Stimulated activated CD8-positive, alpha-beta memory T cell treated with anti-CD3 and anti-CD28 coated beads, Interleukin-12 subunit alpha, Interleukin-12 subunit beta, amount 100 ng/mL, for 24 hours (primary cell): ENCODE results near the gene HSPB8.

Experiments used
- DNase-seq: peaks from one replicate; pipeline ENCODE4 v3.0.0-alpha.2; 2020; ENCODE audit errors: extremely low read depth

HSPB8 gene, protein sequence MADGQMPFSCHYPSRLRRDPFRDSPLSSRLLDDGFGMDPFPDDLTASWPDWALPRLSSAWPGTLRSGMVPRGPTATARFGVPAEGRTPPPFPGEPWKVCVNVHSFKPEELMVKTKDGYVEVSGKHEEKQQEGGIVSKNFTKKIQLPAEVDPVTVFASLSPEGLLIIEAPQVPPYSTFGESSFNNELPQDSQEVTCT

DNA sequence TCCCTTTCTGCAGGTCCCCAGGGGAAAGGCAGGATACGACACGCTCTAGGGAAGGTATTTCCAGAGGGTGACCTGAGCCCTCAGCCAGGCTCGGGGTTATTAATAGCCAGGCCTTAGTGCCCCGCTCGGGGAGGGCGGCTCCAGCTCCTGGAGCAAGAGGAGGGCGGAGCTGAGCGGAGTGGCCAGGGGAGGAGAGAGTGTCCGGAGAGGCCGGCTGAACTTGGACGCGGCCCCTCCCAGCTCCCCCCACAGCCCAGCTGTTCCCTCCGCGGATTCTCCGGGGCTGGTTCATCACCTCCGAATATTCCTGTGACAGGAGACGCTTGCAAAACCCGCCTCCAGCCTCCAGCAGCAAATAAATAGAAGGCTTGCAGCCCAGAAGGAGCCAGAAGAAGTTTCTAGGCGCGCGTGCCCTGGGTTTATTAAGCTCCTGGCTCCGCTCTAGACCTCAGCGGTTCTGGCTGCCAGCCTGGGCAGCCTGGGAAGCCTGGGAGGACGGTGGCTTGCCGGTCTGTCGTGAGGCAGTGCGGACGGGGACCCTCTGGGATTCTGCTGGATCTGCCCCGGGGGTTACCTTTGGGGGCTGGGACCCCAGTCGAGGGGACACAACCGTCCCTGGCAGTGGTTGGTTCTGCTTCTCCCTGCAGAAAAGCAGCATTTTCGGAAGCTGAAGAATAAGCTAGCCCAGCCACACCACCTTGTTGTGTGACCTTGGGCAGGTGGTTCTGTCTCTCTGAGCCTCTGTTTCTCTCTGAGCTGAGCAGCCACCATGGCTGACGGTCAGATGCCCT, at the start of gene HSPB8:
Gene HSPB8 (plus strand): TSS at position 388 of the 791 bp plus-strand sequence. CDS start 382 bp downstream, at position 770.
- DNase-seq: no peak

DNA sequence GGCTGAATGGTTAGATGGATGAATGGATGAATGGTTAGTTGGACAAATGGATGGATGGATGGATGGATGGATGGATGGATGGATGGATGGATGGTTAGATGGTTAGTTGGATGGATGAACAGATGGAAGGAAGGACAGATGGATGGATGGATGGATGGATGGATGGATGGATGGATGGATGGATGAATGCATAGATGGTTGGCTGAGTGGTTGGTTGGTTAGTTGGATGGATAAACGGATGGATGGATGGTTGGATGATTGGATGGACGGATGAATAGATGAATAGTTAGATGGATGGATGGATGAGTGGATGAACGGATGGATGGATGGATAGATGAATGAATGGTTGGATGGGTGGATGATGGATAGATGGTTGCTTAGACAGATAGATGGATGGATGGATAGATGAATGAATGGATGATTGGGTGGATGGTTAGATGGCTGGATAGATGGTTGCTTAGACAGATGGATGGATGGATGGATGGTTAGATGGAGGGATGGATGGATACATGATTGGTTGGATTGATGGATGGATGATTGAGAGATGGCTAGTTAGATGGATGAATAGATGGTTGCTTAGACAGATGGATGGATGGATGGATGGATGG, 48.8 kb upstream of the HSPB8 start:
- DNase-seq: no peak

DNA sequence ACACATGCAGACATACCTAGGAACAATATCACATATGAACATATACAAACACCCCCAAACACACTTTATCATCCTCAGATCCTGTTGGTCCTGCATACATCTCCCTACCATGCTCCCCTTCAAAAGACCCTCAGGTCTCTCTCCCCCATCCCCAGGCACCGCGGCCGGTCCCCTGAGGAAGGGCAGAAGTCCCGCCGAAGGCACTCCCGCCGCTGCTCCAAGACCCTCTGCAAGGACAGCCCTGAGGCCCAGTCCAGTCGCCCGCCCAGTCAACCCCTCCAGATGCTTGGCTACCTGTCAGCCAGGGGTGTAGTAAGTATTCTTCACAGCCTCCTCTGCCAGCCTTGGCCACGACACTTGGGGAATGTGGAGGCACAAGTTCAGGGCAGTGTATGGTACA, 48.2 kb upstream of the HSPB8 start:
- DNase-seq: no peak

DNA sequence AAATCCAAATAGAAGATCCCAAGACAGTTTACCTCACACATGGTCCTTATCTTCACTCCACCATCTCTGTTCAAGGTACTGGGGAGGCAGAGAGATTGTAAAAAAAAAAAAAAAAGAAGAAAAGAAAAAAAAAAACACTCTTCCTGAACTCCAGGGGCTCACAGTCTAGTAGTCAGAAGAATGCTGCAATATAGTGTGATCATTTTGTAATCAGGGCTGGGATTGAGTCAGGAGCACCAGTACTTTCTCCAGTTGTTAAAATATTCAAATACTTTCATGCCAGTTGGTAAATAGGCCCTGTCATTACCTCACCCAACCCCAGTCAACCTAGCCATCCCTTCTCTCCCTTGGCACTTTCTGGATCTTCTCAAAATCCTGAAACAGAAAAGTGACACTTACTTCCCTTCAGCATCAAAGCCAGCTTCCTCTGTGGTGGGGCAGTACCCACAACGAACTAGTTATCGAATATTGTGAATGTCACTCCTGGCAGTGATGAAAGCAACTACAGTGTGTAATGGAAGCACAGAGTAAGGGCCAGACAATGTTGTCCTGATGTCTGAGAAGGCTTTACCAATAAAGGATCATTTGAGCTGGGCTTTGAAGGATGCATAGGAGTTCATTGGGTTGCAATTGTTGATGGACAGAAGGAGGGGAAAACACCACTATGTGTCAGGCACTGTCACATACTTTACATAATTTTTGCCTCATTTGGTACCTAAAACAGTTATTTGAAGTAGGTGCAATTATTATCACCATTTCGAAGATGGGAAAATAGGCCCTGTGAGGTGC, 44.3 kb upstream of the HSPB8 start:
- no peak for DNase-seq

DNA sequence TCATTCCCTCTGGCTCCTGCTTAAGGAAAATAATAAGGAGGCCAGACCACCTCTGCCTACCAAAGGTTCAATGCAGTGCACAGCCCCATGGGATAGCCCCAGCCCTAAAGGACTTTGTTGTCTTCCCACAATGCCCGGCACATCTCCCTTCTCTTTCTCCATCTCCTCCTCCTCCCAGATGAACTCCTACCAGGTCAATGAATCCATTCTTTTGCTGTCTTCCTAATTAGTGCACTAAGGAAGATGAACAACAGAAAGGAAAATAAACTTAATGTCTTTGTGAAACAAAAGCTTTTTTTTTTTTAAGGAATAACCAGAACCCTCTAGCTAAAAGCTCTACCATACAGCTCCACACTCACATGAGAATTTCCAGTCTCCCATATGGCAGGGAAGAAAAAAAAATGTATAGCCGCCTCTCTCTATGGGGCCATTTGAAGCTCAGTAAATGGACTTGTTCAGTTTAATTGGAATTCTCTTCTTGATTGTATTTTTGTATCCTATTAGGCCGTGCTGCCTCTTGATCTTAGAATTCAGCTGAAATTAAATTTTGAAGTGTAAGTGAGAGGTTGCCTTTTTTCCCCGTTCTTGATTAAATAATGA, 41.8 kb upstream of the HSPB8 start:
- DNase-seq: no peak

DNA sequence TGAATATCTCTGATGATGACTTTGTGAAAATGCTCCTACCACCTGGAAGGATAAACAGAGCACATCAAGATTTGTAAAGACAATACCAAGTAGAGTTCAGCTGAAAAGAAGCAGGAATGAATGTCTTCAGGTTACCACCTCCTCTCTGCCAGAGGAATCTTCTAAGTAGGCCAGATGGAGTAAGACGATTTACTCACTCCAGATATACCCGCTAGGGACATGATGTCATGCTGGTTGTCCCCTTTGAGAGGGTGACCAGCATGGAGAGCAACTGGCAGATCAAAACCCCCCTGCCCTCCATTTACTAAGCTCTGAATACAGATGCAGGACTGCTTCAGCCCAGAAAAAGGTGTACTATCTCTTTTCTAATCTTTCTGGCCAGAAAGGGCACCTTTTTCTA, 39.3 kb upstream of the HSPB8 start:
- no peak for DNase-seq

DNA sequence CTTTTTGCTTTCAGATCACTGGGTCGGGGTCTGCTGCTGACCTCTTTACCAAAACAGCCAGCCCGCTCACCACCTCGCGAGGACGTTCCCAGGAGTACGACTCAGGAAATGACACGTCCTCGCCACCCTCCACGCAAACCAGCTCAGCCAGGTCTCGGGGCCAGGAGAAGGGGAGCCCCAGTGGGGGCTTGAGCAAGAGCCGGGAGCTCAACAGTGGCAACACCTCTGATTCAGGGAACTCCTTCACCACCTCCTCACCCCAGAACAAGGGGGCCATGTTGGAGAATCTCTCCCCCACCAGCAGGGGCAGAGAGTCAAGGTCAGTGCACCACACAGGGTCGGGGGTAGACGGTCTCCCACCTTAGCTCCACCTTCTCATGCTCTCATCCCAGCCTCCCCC, 33.4 kb upstream of the HSPB8 start:
- DNase-seq: no peak

DNA sequence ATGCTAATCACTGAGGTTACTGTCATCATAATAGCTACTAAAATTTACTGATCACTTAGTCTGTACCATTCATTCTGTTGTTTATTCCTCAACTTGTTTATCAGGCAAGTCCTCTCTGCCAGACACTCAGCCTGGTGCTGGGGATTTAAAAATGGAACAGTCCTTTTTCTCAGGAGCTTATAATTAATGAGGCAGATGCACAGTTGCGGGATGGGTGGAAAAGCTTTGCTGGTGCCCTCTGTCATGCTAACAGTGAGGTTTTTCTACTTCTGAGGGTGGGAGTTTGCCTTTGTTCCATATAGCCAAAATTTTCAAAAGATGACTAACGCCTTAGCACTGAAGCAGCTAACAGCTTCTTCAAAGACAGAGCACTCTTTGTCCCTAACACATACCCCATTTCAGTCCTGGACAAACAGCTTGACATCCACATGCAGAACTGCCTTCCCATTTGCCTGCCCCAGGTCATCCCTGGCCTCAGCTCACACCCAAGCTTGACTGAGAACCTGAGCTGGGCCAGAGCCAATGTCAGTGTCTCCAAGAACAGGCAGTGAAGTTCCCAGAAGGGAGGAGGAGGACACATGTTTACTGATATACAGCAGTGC, 30.8 kb upstream of the HSPB8 start:
- no peak for DNase-seq

GRCh38 chr12:119149270-119149669, 29.5 kb upstream of the HSPB8 start:
- no peak for DNase-seq

DNA sequence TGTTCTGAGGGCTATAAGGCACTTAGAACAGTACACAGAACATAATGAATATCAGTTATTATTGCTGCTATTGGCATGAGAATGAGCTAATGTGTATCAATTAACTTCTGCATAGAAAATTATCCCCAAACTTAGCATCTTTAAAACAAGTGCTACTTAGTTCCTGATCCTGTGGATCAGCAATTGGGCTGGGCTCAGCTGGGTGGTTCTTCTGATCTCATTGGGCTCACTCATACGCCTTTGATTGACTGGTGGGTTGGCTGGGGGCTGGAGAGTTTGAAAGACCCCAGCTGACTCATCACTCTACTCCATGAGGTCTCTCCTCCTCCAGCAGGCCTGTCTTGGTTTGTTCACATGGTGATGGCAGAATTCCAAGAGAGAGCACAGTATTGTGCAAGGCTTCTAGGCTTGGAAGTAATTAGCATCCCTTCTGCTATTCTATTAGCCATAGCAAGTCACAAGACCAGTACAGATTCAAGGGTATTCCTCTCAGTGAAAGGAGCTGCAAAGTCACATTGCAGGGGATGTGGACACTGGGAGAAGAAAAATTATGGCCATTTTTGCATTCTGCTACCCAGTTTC, 27.2 kb upstream of the HSPB8 start:
- DNase-seq: no peak

DNA sequence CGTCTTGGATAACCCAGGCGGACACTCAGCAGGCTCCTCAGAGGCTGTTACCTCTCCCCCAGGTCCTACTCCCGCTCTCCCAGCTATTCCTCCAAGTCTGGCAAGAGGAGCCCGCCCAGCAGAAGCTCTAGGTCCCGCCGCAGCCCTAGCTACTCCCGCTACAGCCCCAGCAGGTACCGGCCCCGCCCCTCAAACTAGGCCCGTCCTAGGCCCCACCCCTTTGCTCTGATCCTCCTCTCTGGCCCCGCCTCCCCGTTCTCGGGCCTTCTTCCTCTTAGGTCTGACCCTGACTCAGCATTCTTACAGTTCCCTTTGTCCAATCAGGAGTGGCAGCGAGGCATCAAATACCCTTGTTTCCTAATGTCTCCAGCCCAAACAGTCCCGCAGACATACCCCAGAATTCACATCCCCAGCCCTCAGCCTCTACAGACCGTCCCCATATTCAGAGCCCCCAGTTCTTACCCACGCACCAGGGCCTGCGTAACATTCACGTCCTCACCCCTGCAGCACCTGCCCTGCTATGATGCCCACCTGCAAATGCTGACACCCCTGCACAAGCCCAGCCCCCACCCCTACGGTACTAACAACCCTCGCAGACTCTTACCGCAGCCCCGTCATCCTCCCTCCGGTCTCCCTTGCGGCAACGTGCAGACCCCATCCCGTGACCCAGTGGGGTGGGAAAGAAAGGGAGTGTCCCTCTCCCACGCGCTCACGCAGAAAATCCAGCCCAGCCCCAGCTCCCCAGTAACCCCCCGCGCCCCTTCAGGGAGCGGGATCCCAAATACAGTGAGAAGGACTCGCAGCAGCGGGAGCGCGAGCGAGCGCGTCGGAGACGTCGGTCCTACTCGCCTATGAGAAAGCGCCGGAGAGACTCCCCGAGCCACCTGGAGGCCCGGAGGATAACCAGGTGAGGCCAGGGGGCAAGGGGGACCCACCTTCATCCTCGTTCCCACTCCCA, 25.0 kb upstream of the HSPB8 start:
- no peak for DNase-seq

DNA sequence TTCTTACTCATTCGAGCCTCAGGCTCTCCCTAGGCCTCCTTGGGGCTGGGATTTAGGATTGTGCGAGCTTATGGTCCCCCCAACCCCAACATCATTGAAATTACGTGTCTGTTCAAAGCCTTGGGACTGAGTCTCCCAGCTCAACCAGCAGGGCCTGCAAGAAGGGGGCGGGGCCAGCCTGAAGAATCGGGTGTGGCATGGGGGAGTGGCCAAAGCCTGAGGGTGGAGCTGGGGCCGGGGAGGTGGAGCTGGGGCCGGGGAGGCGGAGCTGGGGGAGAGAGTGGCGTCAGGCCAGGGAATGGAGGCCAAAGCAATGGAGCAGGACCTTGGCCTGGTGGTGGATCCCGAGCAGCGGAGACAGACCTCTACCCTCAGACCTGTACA, 24.3 kb upstream of the HSPB8 start:
- no peak for DNase-seq

DNA sequence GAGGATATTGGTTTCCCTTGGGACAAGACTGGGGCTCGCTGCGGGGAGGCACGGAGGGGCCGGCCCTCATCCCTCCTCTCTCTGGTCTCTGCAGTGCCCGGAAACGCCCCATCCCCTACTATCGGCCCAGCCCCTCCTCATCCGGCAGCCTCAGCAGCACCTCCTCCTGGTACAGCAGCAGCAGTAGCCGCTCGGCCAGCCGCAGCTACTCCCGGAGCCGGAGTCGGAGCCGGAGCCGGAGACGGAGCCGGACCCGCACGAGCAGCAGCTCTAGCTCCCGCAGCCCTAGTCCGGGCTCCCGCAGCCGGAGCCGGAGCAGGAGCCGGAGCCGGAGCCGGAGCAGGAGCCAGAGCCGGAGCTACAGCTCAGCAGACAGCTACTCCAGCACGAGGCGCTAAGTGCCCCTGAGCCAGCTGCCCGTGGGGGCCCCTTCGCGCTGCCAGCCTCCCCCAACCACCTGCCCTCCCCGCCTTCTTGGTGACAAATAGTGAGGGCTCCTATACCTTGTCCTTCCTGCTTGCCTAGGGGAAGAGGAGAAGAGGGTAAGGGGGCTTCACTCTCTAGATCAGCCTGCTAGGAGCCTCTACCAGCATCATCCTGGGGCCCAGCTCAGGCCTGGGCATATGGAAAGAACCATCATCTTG, 22.2 kb upstream of the HSPB8 start:
- DNase-seq: no peak

DNA sequence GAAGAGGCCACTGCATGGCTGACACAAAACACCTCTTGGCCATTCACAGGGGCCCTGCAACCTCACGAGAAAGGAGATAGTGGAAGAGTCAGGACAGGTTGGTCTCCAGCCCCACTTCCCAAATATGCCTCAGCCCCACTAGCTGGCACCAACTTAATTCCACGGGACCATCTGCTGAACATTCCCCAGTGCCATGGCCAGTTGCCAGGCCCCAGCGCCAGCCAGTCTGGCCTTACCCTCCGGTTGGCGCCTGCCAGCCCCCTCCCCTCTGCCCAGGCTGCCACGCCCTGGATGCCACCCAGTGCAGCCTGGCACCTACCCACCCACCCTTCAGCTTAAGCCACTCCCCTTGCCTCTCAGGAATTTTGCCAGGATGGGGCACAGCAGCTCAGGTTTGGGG, 21.2 kb upstream of the HSPB8 start:
- DNase-seq: no peak

DNA sequence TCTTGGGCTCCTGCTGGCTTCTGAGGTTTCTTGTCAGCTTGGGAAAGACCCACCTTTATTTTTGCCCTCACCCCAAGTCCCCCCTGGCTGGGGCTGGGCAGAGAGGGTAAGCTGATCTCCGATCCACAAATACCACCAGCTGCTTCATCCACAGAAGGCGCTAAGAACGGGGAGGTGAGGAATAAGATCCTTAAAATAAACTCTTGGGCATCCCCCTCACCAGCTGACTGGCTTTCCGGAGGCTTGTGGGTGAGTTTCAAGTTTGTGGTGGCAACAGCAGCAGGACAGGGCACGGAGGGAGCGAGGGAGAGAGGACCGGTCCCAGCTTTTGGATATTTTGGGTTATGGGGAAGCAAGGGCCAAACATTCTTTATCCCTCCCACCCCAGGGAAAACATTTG, 20.8 kb upstream of the HSPB8 start:
- DNase-seq: no peak

GRCh38 chr12:119158402-119158801, 20.3 kb upstream of the HSPB8 start:
- DNase-seq: no peak

DNA sequence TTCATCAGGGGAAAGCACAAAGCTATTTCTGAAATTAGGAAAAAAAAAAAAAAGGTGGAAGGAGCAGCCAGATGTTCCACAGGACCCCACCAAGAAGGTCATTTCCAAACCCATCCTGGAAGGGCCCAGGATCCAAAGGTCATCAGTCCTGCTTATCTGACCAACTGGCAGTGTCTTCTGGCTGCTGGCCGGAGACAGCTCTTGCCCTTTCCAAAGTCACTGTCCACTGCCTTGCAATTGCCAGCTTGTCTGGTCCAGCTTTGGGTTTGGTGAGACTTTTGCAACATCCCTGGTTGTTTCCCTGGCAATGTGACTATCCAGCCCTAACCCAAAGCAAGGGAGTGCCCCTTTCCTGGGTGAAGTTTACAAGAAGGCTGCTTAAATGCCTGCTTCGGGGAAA, 18.9 kb upstream of the HSPB8 start:
- DNase-seq: no peak

DNA sequence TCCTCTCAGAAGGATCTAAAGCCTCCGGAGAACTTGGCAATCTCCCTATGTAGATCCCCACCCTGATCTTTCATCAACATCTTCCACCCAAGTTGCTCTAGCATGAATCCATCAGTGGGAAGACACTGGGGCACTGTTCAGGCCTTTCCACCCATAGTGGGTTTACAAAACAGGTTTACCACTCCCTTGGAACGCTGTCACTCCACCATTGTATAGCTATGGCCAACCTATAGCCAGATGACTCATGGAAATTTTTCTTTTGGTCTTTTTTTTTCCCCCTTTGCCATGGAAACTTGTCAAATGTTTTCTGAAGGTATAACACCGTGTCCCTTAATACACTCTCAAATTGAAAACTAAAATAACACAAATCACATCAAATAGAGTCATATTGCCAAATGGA, 10.8 kb upstream of the HSPB8 start:
- no peak for DNase-seq

- no peak for DNase-seq
Measured at GRCh38 chr12:119168721-119169120, 10.0 kb upstream of the HSPB8 start.

- DNase-seq: no peak
Measured at GRCh38 chr12:119169150-119169549, 9.6 kb upstream of the HSPB8 start.
